K562 (cell line): Measurements from ENCODE around the gene CFAP70. TPM values are rescaled to one million over a fixed set of nuclear protein-coding genes. Genes with fewer than 3 reads are reported as not detected.

Source experiments
- ARHGAP35 ChIP-seq: fragments of 450-650 bp; IDR thresholded peaks from 2 replicates; pipeline ENCODE4 v1.6.1; 2018; ENCODE audit not compliant: partially characterized antibody
- DDX20 ChIP-seq: fragments of 450-650 bp; IDR thresholded peaks from 2 replicates; pipeline ENCODE4 v1.6.1; 2016; ENCODE audit warnings: missing genetic modification characterization, low read depth, mild to moderate bottlenecking, missing compliant biosample characterization, moderate library complexity
- DPF2 ChIP-seq: fragments of 450-650 bp; IDR thresholded peaks from 2 replicates; pipeline ENCODE4 v1.6.1; 2016
- E2F3 ChIP-seq: fragments of 250-450 bp; sonication (Bioruptor Pico); IDR thresholded peaks from 2 replicates; pipeline ENCODE4 v1.4.0; 2020; ENCODE audit warnings: mild to moderate bottlenecking
- HMG20B ChIP-seq: fragments of 250-450 bp; sonication (Bioruptor Pico); IDR thresholded peaks from 2 replicates; pipeline ENCODE4 v1.5.0; 2021; ENCODE audit warnings: mild to moderate bottlenecking
- HSF4 ChIP-seq: fragments of 250-450 bp; sonication (Bioruptor Pico); IDR thresholded peaks from 2 replicates; pipeline ENCODE4 v2.1.2; 2022; ENCODE audit warnings: mild to moderate bottlenecking, moderate library complexity, borderline replicate concordance
- KAT2B ChIP-seq: IDR thresholded peaks from one replicate; pipeline ENCODE4 v1.6.1; 2012; ENCODE audit warnings: low read depth, mild to moderate bottlenecking, control low read depth, inconsistent platforms, low read length, moderate library complexity
- KAT7 ChIP-seq: sonication (generic); formaldehyde crosslinking; IDR thresholded peaks from 2 replicates; pipeline ENCODE4 v1.8.0; 2022; ENCODE audit warnings: missing genetic modification reagents, mild to moderate bottlenecking, borderline replicate concordance
- NR3C1 ChIP-seq: sonication (generic); formaldehyde crosslinking; IDR thresholded peaks from 2 replicates; pipeline ENCODE4 v1.8.1; 2022; ENCODE audit warnings: missing genetic modification reagents
- SAFB ChIP-seq: fragments of 200-400 bp; formaldehyde crosslinking; IDR thresholded peaks from 2 replicates; pipeline ENCODE4 v1.6.1; 2017; ENCODE audit warnings: low read depth, low read length, borderline replicate concordance
- SMARCC2 ChIP-seq: fragments of 450-650 bp; IDR thresholded peaks from 2 replicates; pipeline ENCODE4 v1.6.1; 2017; ENCODE audit warnings: antibody characterized with exemption, moderate library complexity, mild to moderate bottlenecking, low read depth
- SP1 ChIP-seq: sonication (generic); formaldehyde crosslinking; IDR thresholded peaks from 2 replicates; pipeline ENCODE4 v1.8.1; 2022; ENCODE audit warnings: mild to moderate bottlenecking, missing genetic modification reagents
- U2AF2 ChIP-seq: fragments of 200-400 bp; formaldehyde crosslinking; optimal IDR thresholded peaks from 2 replicates; pipeline ENCODE3; 2017; ENCODE audit warnings: low read depth, mild to moderate bottlenecking, low read length
- ZC3H4 ChIP-seq: sonication (generic); formaldehyde crosslinking; IDR thresholded peaks from 2 replicates; pipeline ENCODE4 v1.9.0; 2021; ENCODE audit warnings: missing genetic modification reagents, borderline replicate concordance
- ZNF239 ChIP-seq: fragments of 250-450 bp; sonication (Bioruptor Pico); IDR thresholded peaks from 2 replicates; pipeline ENCODE4 v1.4.0; 2020; ENCODE audit warnings: mild to moderate bottlenecking
- polyA plus RNA-seq, 8 experiments: library from polyadenylated mRNA; depleted of rRNA in 4 of 8; stranded (reverse) in 5 of 8; unstranded in 3 of 8; fragments of >200 nt; fragmentation: Nextera tagmentation in 2 of 8; fragmentation: Illumina TruSeq in 1 of 8; extraction: Ambion mirVana in 2 of 8; extraction: Trizol in 1 of 8; gene quantifications; 2 replicates each; pipeline versions ENCODE4 v1.2.1 to v1.2.3, GENCODE V29; 2011 to 2014; ENCODE audit warnings: inconsistent platforms in 1 of 8, missing spikeins in 1 of 8
- total RNA-seq, 7 experiments: library from RNA; depleted of rRNA in 6 of 7; stranded (reverse); fragments of >200 nt in 6 of 7; fragmentation: Illumina TruSeq in 2 of 7; extraction: Trizol in 2 of 7; gene quantifications; 2 replicates each; pipeline versions ENCODE4 v1.2.1 to v1.2.3, GENCODE V29; 2011 to 2021; ENCODE audit warnings: low replicate concordance in 1 of 7
- TF ChIP-seq, protein P1 (sequence below): fragments of 450-650 bp; formaldehyde crosslinking; IDR thresholded peaks from 2 replicates; pipeline ENCODE4 v1.4.0; 2020; ENCODE audit warnings: mild to moderate bottlenecking, moderate library complexity
- TF ChIP-seq, protein P2 (sequence below): sonication (generic); formaldehyde crosslinking; IDR thresholded peaks from 2 replicates; pipeline ENCODE4 v1.8.0; 2022; ENCODE audit warnings: mild to moderate bottlenecking, missing genetic modification reagents
- TF ChIP-seq, protein P3 (sequence below): sonication (generic); formaldehyde crosslinking; IDR thresholded peaks from 2 replicates; pipeline ENCODE4 v1.8.1; 2023; ENCODE audit warnings: missing genetic modification reagents, mild to moderate bottlenecking, borderline replicate concordance
- TF ChIP-seq, protein P4 (sequence below): fragments of 450-650 bp; formaldehyde crosslinking; IDR thresholded peaks from 2 replicates; pipeline ENCODE4 v1.4.0; 2022; ENCODE audit warnings: missing genetic modification characterization

Gene CFAP70
- total and polyA plus RNA-seq, 9 of the 15 experiments (the other 6 are each of a cell fraction or from before 2014, with no cell fraction given), result 0.27 to 1.6 (median 0.86) TPM

DNA sequence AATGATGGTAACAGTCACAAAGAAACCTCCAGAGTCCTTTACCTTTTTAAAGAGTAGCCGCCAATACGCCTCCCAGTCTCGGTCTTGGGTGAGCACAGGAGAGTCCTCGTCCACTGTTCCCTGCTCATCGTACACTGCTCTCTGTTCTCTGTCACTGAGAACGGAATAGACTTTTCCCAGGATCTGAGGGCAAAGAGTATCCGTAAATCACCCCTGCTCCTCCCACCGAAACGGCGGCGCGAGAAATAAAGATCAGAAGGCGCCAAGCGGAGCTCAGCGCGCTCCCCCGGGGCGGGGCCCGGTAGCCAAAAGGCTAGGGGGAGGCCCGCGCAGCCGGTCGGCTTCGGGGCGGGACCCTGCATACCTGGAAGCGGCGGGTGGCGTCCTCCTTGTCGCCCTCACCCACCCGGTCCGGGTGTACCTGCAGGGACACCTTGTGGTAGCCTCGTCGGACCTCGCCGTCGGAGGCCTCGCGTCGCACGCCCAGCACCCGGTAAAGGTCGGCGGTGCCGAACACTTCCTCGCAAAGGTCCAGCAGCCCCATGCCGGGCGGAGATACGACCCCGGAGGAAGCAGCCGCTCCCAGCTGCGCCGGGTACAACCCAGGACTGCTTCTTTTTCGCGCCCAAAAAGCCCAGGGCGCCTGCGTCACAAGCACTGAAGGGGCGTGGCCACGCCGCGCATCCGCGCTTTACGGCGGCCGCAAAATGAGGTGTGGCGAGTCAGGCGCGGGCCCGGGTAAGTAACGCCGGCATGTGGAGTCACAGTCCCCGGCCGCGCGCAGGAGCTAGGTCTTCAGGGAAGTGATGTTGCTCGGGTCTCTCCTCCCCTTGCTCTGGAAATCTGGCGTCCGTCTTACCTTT lies 111.8 kb downstream of the CFAP70 start, which contains the start of gene DNAJC9 (continued):
- TF ChIP-seq, protein P1, sequence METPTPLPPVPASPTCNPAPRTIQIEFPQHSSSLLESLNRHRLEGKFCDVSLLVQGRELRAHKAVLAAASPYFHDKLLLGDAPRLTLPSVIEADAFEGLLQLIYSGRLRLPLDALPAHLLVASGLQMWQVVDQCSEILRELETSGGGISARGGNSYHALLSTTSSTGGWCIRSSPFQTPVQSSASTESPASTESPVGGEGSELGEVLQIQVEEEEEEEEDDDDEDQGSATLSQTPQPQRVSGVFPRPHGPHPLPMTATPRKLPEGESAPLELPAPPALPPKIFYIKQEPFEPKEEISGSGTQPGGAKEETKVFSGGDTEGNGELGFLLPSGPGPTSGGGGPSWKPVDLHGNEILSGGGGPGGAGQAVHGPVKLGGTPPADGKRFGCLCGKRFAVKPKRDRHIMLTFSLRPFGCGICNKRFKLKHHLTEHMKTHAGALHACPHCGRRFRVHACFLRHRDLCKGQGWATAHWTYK, result peak; percentile 96
- TF ChIP-seq NR3C1 (CRISPR knock-in tag) (no peak), KAT7 (peak; percentile 81; the same call in 1 of the 2 replicates), DPF2 (0 out of 2 replicates have a peak, but pooled peaks have one; percentile 14), ZC3H4 (CRISPR knock-in tag) (no peak), U2AF2 (no peak), DDX20 (tag) (no peak), HSF4 (CRISPR knock-in tag) (no peak), SMARCC2 (no peak), E2F3 (CRISPR knock-in tag) (peak; percentile 98), ARHGAP35 (no peak), KAT2B (peak; percentile 21), ZNF239 (CRISPR knock-in tag) (no peak), HMG20B (no peak; the same call in 1 of the 2 replicates), SAFB (no peak; the same call in 1 of the 2 replicates), SP1 (CRISPR knock-in tag) (peak; percentile 97)
- TF ChIP-seq, protein P2, sequence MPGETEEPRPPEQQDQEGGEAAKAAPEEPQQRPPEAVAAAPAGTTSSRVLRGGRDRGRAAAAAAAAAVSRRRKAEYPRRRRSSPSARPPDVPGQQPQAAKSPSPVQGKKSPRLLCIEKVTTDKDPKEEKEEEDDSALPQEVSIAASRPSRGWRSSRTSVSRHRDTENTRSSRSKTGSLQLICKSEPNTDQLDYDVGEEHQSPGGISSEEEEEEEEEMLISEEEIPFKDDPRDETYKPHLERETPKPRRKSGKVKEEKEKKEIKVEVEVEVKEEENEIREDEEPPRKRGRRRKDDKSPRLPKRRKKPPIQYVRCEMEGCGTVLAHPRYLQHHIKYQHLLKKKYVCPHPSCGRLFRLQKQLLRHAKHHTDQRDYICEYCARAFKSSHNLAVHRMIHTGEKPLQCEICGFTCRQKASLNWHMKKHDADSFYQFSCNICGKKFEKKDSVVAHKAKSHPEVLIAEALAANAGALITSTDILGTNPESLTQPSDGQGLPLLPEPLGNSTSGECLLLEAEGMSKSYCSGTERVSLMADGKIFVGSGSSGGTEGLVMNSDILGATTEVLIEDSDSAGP (CRISPR knock-in tag), result no peak
- TF ChIP-seq, protein P3, sequence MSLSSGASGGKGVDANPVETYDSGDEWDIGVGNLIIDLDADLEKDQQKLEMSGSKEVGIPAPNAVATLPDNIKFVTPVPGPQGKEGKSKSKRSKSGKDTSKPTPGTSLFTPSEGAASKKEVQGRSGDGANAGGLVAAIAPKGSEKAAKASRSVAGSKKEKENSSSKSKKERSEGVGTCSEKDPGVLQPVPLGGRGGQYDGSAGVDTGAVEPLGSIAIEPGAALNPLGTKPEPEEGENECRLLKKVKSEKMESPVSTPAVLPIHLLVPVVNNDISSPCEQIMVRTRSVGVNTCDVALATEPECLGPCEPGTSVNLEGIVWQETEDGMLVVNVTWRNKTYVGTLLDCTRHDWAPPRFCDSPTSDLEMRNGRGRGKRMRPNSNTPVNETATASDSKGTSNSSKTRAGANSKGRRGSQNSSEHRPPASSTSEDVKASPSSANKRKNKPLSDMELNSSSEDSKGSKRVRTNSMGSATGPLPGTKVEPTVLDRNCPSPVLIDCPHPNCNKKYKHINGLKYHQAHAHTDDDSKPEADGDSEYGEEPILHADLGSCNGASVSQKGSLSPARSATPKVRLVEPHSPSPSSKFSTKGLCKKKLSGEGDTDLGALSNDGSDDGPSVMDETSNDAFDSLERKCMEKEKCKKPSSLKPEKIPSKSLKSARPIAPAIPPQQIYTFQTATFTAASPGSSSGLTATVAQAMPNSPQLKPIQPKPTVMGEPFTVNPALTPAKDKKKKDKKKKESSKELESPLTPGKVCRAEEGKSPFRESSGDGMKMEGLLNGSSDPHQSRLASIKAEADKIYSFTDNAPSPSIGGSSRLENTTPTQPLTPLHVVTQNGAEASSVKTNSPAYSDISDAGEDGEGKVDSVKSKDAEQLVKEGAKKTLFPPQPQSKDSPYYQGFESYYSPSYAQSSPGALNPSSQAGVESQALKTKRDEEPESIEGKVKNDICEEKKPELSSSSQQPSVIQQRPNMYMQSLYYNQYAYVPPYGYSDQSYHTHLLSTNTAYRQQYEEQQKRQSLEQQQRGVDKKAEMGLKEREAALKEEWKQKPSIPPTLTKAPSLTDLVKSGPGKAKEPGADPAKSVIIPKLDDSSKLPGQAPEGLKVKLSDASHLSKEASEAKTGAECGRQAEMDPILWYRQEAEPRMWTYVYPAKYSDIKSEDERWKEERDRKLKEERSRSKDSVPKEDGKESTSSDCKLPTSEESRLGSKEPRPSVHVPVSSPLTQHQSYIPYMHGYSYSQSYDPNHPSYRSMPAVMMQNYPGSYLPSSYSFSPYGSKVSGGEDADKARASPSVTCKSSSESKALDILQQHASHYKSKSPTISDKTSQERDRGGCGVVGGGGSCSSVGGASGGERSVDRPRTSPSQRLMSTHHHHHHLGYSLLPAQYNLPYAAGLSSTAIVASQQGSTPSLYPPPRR (CRISPR knock-in tag), result no peak
- TF ChIP-seq, protein P4, sequence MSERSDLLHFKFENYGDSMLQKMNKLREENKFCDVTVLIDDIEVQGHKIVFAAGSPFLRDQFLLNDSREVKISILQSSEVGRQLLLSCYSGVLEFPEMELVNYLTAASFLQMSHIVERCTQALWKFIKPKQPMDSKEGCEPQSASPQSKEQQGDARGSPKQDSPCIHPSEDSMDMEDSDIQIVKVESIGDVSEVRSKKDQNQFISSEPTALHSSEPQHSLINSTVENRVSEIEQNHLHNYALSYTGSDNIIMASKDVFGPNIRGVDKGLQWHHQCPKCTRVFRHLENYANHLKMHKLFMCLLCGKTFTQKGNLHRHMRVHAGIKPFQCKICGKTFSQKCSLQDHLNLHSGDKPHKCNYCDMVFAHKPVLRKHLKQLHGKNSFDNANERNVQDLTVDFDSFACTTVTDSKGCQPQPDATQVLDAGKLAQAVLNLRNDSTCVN, result peak; percentile 91
